Prostate gland (tissue), 2 donors: Measurements from ENCODE around the gene BIRC7. TPM values are rescaled to one million over a fixed set of nuclear protein-coding genes. Genes with fewer than 3 reads are reported as not detected.

ENCODE experiments used
- DNase-seq: peaks from one replicate; pipeline ENCODE4 v3.0.0-alpha.2; 2019; ENCODE audit warnings: low spot score
- H3K27ac ChIP-seq, 2 donors: fragments of 200-600 bp; sonication (generic); 2 replicates each; pipeline ENCODE4 v1.5.1; 2017 to 2019
- H3K27me3 ChIP-seq: fragments of 200-600 bp; sonication (generic); replicated peaks from 2 replicates; pipeline ENCODE4 v1.5.1; 2019; ENCODE audit not compliant: insufficient read depth
- H3K36me3 ChIP-seq, 2 donors: fragments of 200-600 bp; sonication (generic); 1 replicate in 1 of 2; 2 replicates in 1 of 2; pipeline versions ENCODE4 v1.5.1 to v1.8.1; 2017 to 2019
- H3K4me1 ChIP-seq: fragments of 200-600 bp; sonication (generic); replicated peaks from 2 replicates; pipeline ENCODE4 v1.5.1; 2019
- H3K4me3 ChIP-seq, 2 donors: fragments of 200-600 bp; sonication (generic); 2 replicates each; pipeline ENCODE4 v1.5.1; 2017 to 2019
- H3K9me3 ChIP-seq: fragments of 200-600 bp; sonication (generic); 2 replicates; pipeline ENCODE4 v1.5.1; 2017
- POLR2A ChIP-seq: fragments of 450-650 bp; IDR thresholded peaks from one replicate; pipeline ENCODE4 v1.6.1; 2016; ENCODE audit warnings: antibody characterized with exemption, mild to moderate bottlenecking
- POLR2AphosphoS5 ChIP-seq: sonication (generic); formaldehyde crosslinking; IDR thresholded peaks from one replicate; pipeline ENCODE4 v1.6.1; 2017; ENCODE audit warnings: antibody characterized with exemption
- WGBS: methylation state at CpG from one replicate; pipeline ENCODE4 v1.1.5; 2018; 5-methylcytosine and 5-hydroxymethylcytosine counted together
- intact Hi-C: fragments of 100-400 bp; cut with DNase I; formaldehyde crosslinking; loops from one replicate; pipeline ENCODE4 v1.14.2; 2022
- total RNA-seq, 2 donors: library from RNA; depleted of rRNA; stranded (reverse); fragments of >200 nt; gene quantifications; one replicate each; pipeline ENCODE4 v1.1.0, GENCODE V29; 2016
- TF ChIP-seq, protein P1 (sequence below), 4 experiments: fragments of 200-600 bp in 2 of 4; fragments of 450-650 bp in 2 of 4; sonication (generic) in 2 of 4; IDR thresholded peaks; 1 replicate in 3 of 4; 2 replicates in 1 of 4; pipeline ENCODE4 v1.5.1; 2016 to 2019; ENCODE audit warnings: antibody characterized with exemption in 4 of 4, mild to moderate bottlenecking in 2 of 4, moderate library complexity in 2 of 4

Gene BIRC7
- total RNA-seq, 2 donors from 2014 or later: not detected

DNA sequence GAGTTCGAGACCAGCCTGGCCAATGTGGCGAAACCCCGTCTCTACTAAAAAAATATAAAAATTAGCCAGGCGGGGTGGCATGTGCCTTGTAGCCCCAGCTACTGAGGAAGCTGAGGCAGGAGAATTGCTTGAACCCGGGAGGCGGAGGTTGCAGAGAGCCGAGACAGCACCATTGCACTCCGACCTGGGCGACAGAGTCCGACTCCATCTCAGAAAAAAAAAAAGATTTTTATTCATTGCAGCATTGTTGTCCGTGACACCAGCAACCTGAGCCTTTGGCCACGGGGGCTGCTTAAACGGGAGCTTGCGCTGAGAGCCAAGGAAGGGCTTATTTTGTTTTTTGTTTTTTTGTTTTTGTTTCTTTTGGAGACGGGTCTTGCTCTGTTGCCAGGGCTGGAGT, 44.2 kb downstream of the BIRC7 start:
- intact Hi-C loops: no loop called here
- peaks cover 10 to 15% of the 10 kb centered on the region in 2 donors for H3K36me3 ChIP-seq
- no peaks in the 10 kb centered on the region for H3K27me3 ChIP-seq
- no peak for TF ChIP-seq POLR2A
- no peak for TF ChIP-seq POLR2AphosphoS5
- TF ChIP-seq, protein P1, sequence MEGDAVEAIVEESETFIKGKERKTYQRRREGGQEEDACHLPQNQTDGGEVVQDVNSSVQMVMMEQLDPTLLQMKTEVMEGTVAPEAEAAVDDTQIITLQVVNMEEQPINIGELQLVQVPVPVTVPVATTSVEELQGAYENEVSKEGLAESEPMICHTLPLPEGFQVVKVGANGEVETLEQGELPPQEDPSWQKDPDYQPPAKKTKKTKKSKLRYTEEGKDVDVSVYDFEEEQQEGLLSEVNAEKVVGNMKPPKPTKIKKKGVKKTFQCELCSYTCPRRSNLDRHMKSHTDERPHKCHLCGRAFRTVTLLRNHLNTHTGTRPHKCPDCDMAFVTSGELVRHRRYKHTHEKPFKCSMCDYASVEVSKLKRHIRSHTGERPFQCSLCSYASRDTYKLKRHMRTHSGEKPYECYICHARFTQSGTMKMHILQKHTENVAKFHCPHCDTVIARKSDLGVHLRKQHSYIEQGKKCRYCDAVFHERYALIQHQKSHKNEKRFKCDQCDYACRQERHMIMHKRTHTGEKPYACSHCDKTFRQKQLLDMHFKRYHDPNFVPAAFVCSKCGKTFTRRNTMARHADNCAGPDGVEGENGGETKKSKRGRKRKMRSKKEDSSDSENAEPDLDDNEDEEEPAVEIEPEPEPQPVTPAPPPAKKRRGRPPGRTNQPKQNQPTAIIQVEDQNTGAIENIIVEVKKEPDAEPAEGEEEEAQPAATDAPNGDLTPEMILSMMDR (IDR thresholded peaks at IDR 0.05): no peak
- DNase-seq: no peak
- no peaks in the 10 kb centered on the region for H3K9me3 ChIP-seq
- H3K4me3 ChIP-seq: no peak overlapping the region
- no peak overlapping the region for H3K27ac ChIP-seq
- 91% methylated on average over 15 of the region's 15 CpGs for WGBS
- no peaks in the 10 kb centered on the region for H3K4me1 ChIP-seq

DNA sequence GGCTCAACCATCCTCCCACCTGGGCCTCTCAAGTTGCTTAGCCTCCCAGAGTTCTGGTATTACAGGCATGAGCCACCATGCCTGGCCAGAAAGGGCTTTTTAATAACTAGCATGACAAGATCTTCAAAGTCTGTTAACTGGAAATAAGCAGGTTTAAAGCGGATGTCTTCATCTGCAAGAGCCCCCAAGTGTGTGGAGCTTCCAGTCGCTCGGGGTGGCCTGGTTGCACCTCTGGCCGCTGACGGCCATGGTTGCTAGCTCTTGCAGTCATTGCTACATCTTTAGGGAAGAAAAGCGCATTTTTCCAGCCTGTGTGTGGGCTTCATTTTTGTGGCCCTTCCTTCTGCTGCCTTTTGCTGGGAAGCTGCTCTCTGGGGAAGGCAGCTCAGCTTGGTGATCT, 44.7 kb downstream of the BIRC7 start:
- no peak overlapping the region for H3K4me3 ChIP-seq
- H3K9me3 ChIP-seq: no peaks in the 10 kb centered on the region
- no peak overlapping the region for H3K27ac ChIP-seq
- no peaks in the 10 kb centered on the region for H3K27me3 ChIP-seq
- DNase-seq: no peak
- intact Hi-C loops: no loop called here
- no peak for TF ChIP-seq POLR2A
- TF ChIP-seq POLR2AphosphoS5: no peak
- TF ChIP-seq, protein P1 (IDR thresholded peaks at IDR 0.05): no peak
- peaks cover 10 to 15% of the 10 kb centered on the region in 2 donors for H3K36me3 ChIP-seq
- H3K4me1 ChIP-seq: no peaks in the 10 kb centered on the region
- WGBS: 88% methylated on average over 6 of the region's 6 CpGs

DNA sequence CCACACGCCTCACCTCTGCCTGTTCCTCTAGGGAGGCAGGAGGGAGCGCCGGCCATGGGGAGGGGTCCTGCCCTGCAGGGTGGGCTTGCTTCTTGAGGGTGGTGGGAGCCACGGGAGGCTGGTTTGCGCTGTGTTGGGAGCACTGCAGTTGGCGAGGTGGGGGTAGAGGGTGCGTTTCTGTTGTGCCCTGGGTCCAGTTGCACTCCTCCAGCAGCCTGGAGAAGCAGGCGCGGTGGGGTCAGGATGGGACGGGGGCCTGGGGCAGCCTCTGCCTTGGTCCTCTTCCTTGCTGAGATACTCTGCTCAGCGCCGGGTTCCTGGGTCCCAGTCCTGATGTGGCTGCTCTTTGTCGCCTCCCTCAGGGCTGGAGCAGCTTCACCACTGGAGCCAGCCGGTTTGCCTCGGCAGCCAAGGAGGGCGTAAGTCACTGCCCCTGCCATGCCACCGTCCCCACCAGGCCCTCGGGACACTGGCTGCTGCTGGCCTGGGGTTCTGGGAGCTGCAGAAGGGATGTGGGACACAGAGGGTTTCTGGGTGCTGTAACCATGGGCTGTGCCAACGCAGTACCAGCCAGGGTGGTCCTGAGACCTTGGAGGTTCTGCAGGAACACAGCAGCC, 45.3 kb downstream of the BIRC7 start:
- Histone ChIP-seq H3K4me1 (no peaks in the 10 kb centered on the region), H3K4me3 (no peak overlapping the region), H3K36me3 (peaks cover 10 to 13% of the 10 kb centered on the region in 2 donors), H3K9me3 (no peaks in the 10 kb centered on the region), H3K27me3 (no peaks in the 10 kb centered on the region), H3K27ac (no peak overlapping the region)
- 72% methylated on average over 16 of the region's 19 CpGs for WGBS
- intact Hi-C loops: no loop called here
- TF ChIP-seq POLR2A: no peak
- TF ChIP-seq, protein P1 (IDR thresholded peaks at IDR 0.05): no peak
- no peak for TF ChIP-seq POLR2AphosphoS5
- no peak for DNase-seq

DNA sequence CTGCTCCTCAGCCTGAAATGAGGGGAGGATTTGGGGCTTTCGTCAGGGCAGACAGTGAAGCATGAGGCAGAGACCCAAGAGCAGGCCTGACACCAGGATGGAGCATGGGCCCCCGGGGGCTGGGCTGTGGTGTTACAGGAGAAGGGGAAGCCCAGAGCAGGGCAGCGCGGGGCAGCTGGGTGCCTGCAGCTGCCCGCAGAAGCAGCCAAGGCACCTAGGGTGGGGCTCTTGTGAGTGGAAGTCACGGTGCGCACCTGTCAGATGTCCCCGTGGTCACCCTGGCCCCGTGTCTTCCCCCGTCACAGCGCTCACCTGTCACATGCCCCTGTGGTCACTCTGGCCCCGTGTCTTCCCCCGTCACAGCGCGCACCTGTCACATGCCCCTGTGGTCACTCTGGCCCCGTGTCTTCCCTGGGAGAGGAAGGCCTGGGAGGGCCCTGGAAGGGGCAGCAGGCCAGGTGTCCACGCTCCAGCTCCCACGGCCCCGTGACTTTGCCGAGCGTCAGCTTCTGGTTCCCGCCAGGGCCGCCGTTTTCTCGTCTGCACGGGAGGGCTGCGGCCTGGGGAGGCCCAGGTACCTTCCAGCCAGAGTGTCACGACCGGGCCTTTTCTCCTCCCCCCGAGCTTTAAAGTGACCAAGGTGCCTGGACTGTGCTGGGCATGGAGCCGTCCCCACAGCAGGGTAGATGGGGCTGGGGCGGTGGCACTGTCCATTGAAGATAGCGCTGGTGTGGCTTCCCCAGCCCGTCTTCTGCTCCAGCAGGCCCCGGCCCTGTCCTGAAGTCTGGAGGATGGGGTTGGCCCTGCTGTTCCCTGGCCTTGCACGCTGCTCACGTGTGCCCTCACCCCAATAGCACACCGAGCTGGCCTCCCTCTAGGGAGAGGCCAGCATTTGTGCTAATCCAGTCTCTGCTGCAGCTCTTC, 46.3 kb downstream of the BIRC7 start:
- TF ChIP-seq POLR2AphosphoS5 (no peak), POLR2A (no peak)
- TF ChIP-seq, protein P1 (IDR thresholded peaks at IDR 0.05): no peak
- H3K27me3 ChIP-seq: no peaks in the 10 kb centered on the region
- H3K4me3 ChIP-seq: no peak overlapping the region
- no peaks in the 10 kb centered on the region for H3K4me1 ChIP-seq
- WGBS: 92% methylated on average over 36 of the region's 38 CpGs
- H3K36me3 ChIP-seq: peaks cover 4 to 10% of the 10 kb centered on the region in 2 donors
- intact Hi-C loops: no loop called here
- no peak overlapping the region for H3K27ac ChIP-seq
- no peak for DNase-seq
- H3K9me3 ChIP-seq: no peaks in the 10 kb centered on the region
